SK-N-SH treated with all-trans-retinoic acid at 6 μM for 48 hours (cell line): ENCODE results near the gene CLMN.

ENCODE experiments used
- ARNTL ChIP-seq: fragments of 450-650 bp; formaldehyde crosslinking; IDR thresholded peaks from 2 replicates; pipeline ENCODE4 v1.5.0; 2020; ENCODE audit warnings: low read depth, mild to moderate bottlenecking, moderate library complexity, borderline replicate concordance
- ESRRG ChIP-seq: fragments of 250-450 bp; sonication (Bioruptor Pico); IDR thresholded peaks from 2 replicates; pipeline ENCODE4 v1.6.1; 2021; ENCODE audit warnings: mild to moderate bottlenecking
- ISL1 ChIP-seq: fragments of 250-450 bp; sonication (Bioruptor Pico); IDR thresholded peaks from 2 replicates; pipeline ENCODE4 v2.1.2; 2022; ENCODE audit warnings: mild to moderate bottlenecking, moderate library complexity
- POU6F1 ChIP-seq: fragments of 250-450 bp; sonication (Bioruptor Pico); IDR thresholded peaks from 2 replicates; pipeline ENCODE4 v1.8.0; 2021; ENCODE audit warnings: low read depth, mild to moderate bottlenecking, moderate library complexity, borderline replicate concordance
- ZC3H10 ChIP-seq: fragments of 250-450 bp; sonication (Bioruptor Pico); IDR thresholded peaks from 2 replicates; pipeline ENCODE4 v1.5.1; 2021; ENCODE audit warnings: mild to moderate bottlenecking, moderate library complexity
- ZFP30 ChIP-seq: fragments of 450-650 bp; formaldehyde crosslinking; IDR thresholded peaks from 2 replicates; pipeline ENCODE4 v1.5.0; 2022; ENCODE audit warnings: mild to moderate bottlenecking, moderate library complexity

- TF ChIP-seq ZC3H10 (CRISPR knock-in tag) (no peak), ARNTL (CRISPR knock-in tag) (no peak), ISL1 (no peak), ESRRG (CRISPR knock-in tag) (no peak), POU6F1 (CRISPR knock-in tag) (no peak), ZFP30 (CRISPR knock-in tag) (no peak)
Measured at GRCh38 chr14:95191445-95192199, 128.1 kb downstream of the CLMN start.
